Neural cell (in vitro differentiated cells): ENCODE results near the gene DLK1. TPM values are rescaled to one million over a fixed set of nuclear protein-coding genes. Genes with fewer than 3 reads are reported as not detected.

Experiments
- H2AFZ ChIP-seq: fragments of 200-600, 300-800 bp; sonication (generic), shearing (Covaris generic); 2 replicates; pipeline ENCODE4 v1.6.0; 2014; ENCODE audit warnings: low read depth, mild to moderate bottlenecking, antibody characterized with exemption, low read length, moderate library complexity
- H3F3A ChIP-seq: fragments of 200-600 bp; shearing (Covaris generic); 2 replicates; pipeline ENCODE4 v1.6.1; 2016; ENCODE audit warnings: mild to moderate bottlenecking, moderate library complexity, mixed read lengths, antibody characterized with exemption, low read length; ENCODE audit not compliant: insufficient read depth, poor library complexity, severe bottlenecking
- H3K27ac ChIP-seq: fragments of 200-600, 300-800 bp; sonication (generic), shearing (Covaris generic); 2 replicates; pipeline ENCODE4 v1.5.1; 2014; ENCODE audit warnings: mild to moderate bottlenecking, low read length, moderate library complexity
- H3K27me3 ChIP-seq: fragments of 300-800, 200-600 bp; sonication (generic), shearing (Covaris generic); 2 replicates; pipeline ENCODE4 v1.6.0; 2014; ENCODE audit warnings: mild to moderate bottlenecking, low read depth, low read length, moderate library complexity; ENCODE audit not compliant: insufficient read depth
- H3K36me3 ChIP-seq: fragments of 300-800, 200-600 bp; sonication (generic), shearing (Covaris generic); 2 replicates; pipeline ENCODE4 v1.5.1; 2014; ENCODE audit warnings: mild to moderate bottlenecking, antibody characterized with exemption, low read length, moderate library complexity; ENCODE audit not compliant: insufficient read depth
- H3K4me2 ChIP-seq: fragments of 300-800, 200-600 bp; sonication (generic), shearing (Covaris generic); 2 replicates; pipeline ENCODE4 v1.6.0; 2014; ENCODE audit warnings: mild to moderate bottlenecking, low read length
- H3K4me3 ChIP-seq: fragments of 300-800, 200-600 bp; sonication (generic), shearing (Covaris generic); 2 replicates; pipeline ENCODE4 v1.5.1; 2014; ENCODE audit warnings: mild to moderate bottlenecking, low read length, moderate library complexity
- H3K79me2 ChIP-seq: fragments of 200-600 bp; shearing (Covaris generic); replicated peaks from 2 replicates; pipeline ENCODE4 v1.6.0; 2014; ENCODE audit warnings: mild to moderate bottlenecking, low read length, moderate library complexity; ENCODE audit not compliant: insufficient read depth
- H3K9ac ChIP-seq: fragments of 300-800, 200-600 bp; sonication (generic), shearing (Covaris generic); 2 replicates; pipeline ENCODE4 v1.6.1; 2016; ENCODE audit warnings: mild to moderate bottlenecking, low read length, mixed read lengths
- H3K9me2 ChIP-seq: fragments of 200-600 bp; shearing (Covaris generic); 2 replicates; pipeline ENCODE4 v1.6.1; 2016; ENCODE audit warnings: mild to moderate bottlenecking, low read length, mixed read lengths; ENCODE audit not compliant: insufficient read depth
- H3K9me3 ChIP-seq: fragments of 200-600, 300-800 bp; sonication (generic), shearing (Covaris generic); 2 replicates; pipeline ENCODE4 v1.6.1; 2016; ENCODE audit warnings: mild to moderate bottlenecking, mixed run types, low read length, moderate library complexity, mixed read lengths
- H4K20me1 ChIP-seq: fragments of 200-600 bp; shearing (Covaris generic); 2 replicates; pipeline ENCODE4 v1.6.1; 2016; ENCODE audit warnings: mild to moderate bottlenecking, mixed run types; ENCODE audit not compliant: insufficient read depth
- CTCF ChIP-seq: fragments of 450-650 bp; IDR thresholded peaks from 2 replicates; pipeline ENCODE4 v1.5.1; 2014; ENCODE audit warnings: antibody characterized with exemption, mild to moderate bottlenecking, moderate library complexity; ENCODE audit not compliant: poor library complexity, severe bottlenecking
- EP300 ChIP-seq: fragments of 450-650 bp; conservative IDR thresholded peaks from 2 replicates; pipeline ENCODE4 v1.6.1; 2014; ENCODE audit warnings: antibody characterized with exemption, mild to moderate bottlenecking, moderate library complexity; ENCODE audit not compliant: poor library complexity, severe bottlenecking
- EZH2 ChIP-seq: fragments of 200-600, 300-800 bp; shearing (Covaris generic), sonication (generic); IDR thresholded peaks from 2 replicates; pipeline ENCODE4 v1.6.1; 2014; ENCODE audit warnings: antibody characterized with exemption, low read length, borderline replicate concordance, mild to moderate bottlenecking; ENCODE audit not compliant: insufficient read depth, poor library complexity, severe bottlenecking
- MXI1 ChIP-seq: fragments of 450-650 bp; conservative IDR thresholded peaks from 2 replicates; pipeline ENCODE4 v1.6.1; 2014; ENCODE audit warnings: antibody characterized with exemption, mild to moderate bottlenecking; ENCODE audit not compliant: poor library complexity, severe bottlenecking
- POLR2AphosphoS5 ChIP-seq: IDR thresholded peaks from 2 replicates; pipeline ENCODE4 v1.6.1; 2012
- RAD21 ChIP-seq: fragments of 450-650 bp; conservative IDR thresholded peaks from 2 replicates; pipeline ENCODE4 v1.6.1; 2014; ENCODE audit warnings: antibody characterized with exemption, mild to moderate bottlenecking, moderate library complexity
- REST ChIP-seq: IDR thresholded peaks from 2 replicates; pipeline ENCODE4 v1.6.1; 2012; ENCODE audit warnings: borderline replicate concordance
- SMC3 ChIP-seq: fragments of 450-650 bp; conservative IDR thresholded peaks from 2 replicates; pipeline ENCODE4 v1.6.1; 2014; ENCODE audit warnings: antibody characterized with exemption, mild to moderate bottlenecking, moderate library complexity; ENCODE audit not compliant: poor library complexity
- TAF1 ChIP-seq: IDR thresholded peaks from 2 replicates; pipeline ENCODE4 v1.6.1; 2012; ENCODE audit warnings: low read depth
- polyA plus RNA-seq: library from polyadenylated mRNA; depleted of rRNA; stranded (reverse); fragments of >200 nt; gene quantifications from 2 replicates; pipeline ENCODE4 v1.2.3, GENCODE V29; 2014

Gene DLK1
- polyA plus RNA-seq, 1 donor from 2014 or later, result 6.8 TPM

GRCh38 chr14:100746326-100746725 lies 19.6 kb downstream of the DLK1 start:
- H3K9ac ChIP-seq, result no peak overlapping the region
- no peak overlapping the region for H3K4me3 ChIP-seq

GRCh38 chr14:100747021-100747586 lies 20.4 kb downstream of the DLK1 start:
- H3K9ac ChIP-seq, result no peak overlapping the region
- H3F3A ChIP-seq, result no peaks in the 10 kb centered on the region

More at GRCh38 chr14:100746326-100746725, 19.6 kb downstream of the DLK1 start:
- H3K79me2 ChIP-seq, result no peaks in the 10 kb centered on the region
- no peaks in the 10 kb centered on the region for H4K20me1 ChIP-seq
- H3K9me2 ChIP-seq, result no peaks in the 10 kb centered on the region
- no peaks in the 10 kb centered on the region for H3K9me3 ChIP-seq
- H3K4me2 ChIP-seq, result no peak overlapping the region
- H3K27me3 ChIP-seq, result no peaks in the 10 kb centered on the region
- no peak overlapping the region for H2AFZ ChIP-seq
- TF ChIP-seq SMC3 (no peak), REST (no peak), MXI1 (no peak), POLR2AphosphoS5 (no peak), CTCF (no peak), EP300 (no peak), EZH2 (no peak), RAD21 (no peak), TAF1 (no peak)
- H3K27ac ChIP-seq, result no peak overlapping the region
- no peaks in the 10 kb centered on the region for H3K36me3 ChIP-seq
- H3F3A ChIP-seq, result no peaks in the 10 kb centered on the region

GRCh38 chr14:100747736-100748135 lies 21.0 kb downstream of the DLK1 start:
- H3K9me3 ChIP-seq, result no peaks in the 10 kb centered on the region
- H3F3A ChIP-seq, result no peaks in the 10 kb centered on the region
- no peak for TF ChIP-seq SMC3
- no peak for TF ChIP-seq REST
- TF ChIP-seq EZH2, result no peak
- TF ChIP-seq CTCF, result no peak
- TF ChIP-seq EP300, result no peak
- no peak overlapping the region for H3K9ac ChIP-seq
- no peak overlapping the region for H3K27ac ChIP-seq
- no peaks in the 10 kb centered on the region for H3K27me3 ChIP-seq
- H4K20me1 ChIP-seq, result no peaks in the 10 kb centered on the region
- no peaks in the 10 kb centered on the region for H3K36me3 ChIP-seq
- H3K4me2 ChIP-seq, result no peak overlapping the region
- H3K79me2 ChIP-seq, result no peaks in the 10 kb centered on the region
- H2AFZ ChIP-seq, result no peak overlapping the region
- H3K9me2 ChIP-seq, result no peaks in the 10 kb centered on the region
- H3K4me3 ChIP-seq, result no peak overlapping the region

More at GRCh38 chr14:100747021-100747586, 20.4 kb downstream of the DLK1 start:
- Histone ChIP-seq H3K27ac (no peak overlapping the region), H4K20me1 (no peaks in the 10 kb centered on the region), H3K4me3 (no peak overlapping the region), H3K9me2 (no peaks in the 10 kb centered on the region), H2AFZ (no peak overlapping the region), H3K79me2 (no peaks in the 10 kb centered on the region), H3K36me3 (no peaks in the 10 kb centered on the region), H3K4me2 (no peak overlapping the region), H3K27me3 (no peaks in the 10 kb centered on the region), H3K9me3 (no peaks in the 10 kb centered on the region)
- no peak for TF ChIP-seq RAD21
